GM18520 (cell line): Measurements from ENCODE around the gene ZNRD2.

ENCODE experiments used
- ATAC-seq: cut with Tn5 transposase; IDR thresholded peaks from one replicate; pipeline ENCODE4 v1.9.1; 2021; ENCODE audit not compliant: unreplicated experiment

ZNRD2 gene

DNA sequence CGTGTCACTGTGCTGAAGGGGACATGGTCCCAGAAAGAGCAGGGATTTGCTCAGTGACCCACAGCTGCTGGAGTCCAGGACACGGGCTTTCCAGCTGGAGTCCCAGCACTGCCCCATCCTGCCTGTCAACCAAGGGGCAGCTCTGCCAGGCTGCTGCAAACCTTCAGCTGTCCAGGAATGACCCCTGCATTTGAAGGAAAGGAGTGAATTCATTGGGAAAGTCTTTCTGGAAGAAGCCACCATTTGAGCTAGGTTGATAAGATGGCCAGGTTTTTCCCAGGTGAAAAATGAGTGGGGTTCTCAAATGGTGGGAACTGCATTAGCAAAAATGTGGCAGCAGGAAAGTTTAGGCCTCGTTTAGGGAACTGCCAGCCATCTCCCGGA, 16.0 kb downstream of the ZNRD2 start:
- no peak for ATAC-seq

GRCh38 chr11:65586676-65587075, 16.4 kb downstream of the ZNRD2 start:
- ATAC-seq = no peak

- peak; percentile 48 for ATAC-seq
These were observed 18.1 kb downstream of the ZNRD2 start for GRCh38 chr11:65588199-65589054.

DNA sequence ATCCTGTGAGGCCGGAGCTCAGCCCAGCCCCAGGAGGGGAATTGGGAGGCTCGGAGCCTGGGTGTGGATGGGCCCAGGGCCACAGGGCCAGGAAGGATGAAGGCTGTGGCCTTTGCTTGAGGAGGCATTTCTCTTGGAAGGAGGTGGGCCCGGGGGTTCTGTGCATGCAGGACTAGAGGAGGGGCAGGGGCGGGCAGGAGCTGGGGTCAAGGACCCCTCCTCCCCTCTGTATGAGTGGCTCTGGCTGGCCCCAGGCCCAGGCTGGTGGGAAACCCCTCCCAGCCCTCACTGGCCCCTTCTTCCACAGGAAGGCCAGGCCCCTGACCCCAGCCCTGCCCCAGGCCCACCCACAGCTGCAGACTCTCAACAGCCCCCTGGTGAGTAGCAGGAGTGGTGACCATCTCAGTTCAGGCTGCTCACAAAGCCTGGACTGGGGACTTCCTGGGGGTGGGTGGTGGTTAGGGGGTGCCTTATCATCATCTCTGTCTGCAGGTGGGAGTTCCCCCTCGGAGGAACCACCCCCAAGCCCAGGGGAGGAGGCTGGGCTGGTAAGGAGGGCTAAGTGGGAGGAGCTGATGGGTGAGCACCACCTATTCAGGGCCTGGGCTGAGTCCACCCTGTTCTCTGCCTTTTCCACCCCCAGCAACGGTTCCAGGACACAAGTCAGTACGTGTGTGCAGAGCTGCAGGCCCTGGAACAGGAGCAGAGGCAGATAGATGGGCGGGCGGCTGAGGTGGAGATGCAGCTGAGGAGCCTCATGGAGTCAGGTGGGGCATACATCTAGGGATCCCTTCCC, 19.4 kb downstream of the ZNRD2 start:
- no peak for ATAC-seq

DNA sequence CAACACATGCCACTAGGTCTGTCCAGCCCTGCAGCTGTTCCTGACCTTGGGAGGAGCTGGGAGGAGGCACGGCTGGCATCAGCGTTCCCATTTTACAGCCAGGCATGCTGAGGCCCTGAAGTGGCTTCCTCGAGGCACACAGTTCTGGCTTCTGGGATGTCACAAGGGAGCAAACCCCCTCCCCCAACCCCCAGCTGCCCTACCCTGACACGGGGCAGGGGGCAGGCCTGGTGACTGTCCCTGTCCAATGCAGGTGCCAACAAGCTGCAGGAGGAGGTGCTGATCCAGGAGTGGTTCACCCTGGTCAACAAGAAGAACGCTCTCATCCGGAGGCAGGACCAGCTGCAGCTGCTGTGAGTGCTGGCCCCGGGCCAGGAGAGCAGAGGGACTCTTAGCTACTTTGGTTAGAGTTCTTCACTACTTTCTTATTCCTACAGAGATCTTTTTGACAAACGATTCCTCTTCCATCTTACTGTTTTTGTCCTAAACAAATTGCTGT, 20.0 kb downstream of the ZNRD2 start:
- ATAC-seq = no peak

DNA sequence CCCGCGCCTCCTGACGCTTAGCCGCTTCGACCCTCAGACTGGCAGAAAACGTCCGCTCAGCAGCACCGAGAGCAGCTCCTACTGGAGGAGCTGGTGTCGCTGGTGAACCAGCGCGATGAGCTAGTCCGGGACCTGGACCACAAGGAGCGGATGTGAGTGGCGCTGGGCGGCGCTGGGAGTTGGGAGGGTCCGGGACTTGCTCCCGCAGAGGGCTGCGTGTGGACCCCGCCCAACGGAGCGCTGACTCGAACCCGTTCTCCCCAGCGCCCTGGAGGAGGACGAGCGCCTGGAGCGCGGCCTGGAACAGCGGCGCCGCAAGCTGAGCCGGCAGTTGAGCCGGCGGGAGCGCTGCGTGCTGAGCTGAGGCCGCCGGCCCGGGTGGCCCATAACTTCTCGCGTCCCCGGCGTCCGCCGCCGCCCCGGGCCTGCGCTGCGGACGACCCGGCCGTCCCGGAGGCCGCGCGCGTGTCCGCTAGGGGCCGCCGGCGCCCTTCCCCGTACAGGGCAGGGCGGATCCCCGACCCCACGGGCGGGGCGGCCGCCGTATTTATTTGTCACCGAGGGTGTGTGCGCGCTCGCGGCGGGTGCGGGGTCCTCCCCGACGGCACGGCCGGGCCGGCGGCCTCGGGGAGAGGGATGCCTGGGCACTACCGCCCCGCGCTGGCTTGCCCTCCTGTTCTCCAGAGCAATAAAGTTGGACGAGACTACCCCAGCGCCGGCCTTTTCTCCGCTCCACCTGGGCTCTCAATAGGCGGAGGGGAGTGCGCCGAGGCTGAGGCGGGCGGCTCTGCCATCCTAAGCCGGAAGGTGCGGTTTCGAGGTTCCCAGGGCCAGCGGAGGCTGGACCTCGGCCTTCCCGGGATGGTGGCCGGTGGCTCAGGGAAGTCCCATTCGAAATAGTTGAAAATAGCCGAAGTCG, 21.9 kb downstream of the ZNRD2 start:
- ATAC-seq = no peak

- ATAC-seq = no peak
These were observed 22.7 kb downstream of the ZNRD2 start for GRCh38 chr11:65592858-65593517.

- no peak for ATAC-seq
These were observed 23.5 kb downstream of the ZNRD2 start for GRCh38 chr11:65593518-65594414.

GRCh38 chr11:65595131-65595530, 24.9 kb downstream of the ZNRD2 start:
- no peak for ATAC-seq

DNA sequence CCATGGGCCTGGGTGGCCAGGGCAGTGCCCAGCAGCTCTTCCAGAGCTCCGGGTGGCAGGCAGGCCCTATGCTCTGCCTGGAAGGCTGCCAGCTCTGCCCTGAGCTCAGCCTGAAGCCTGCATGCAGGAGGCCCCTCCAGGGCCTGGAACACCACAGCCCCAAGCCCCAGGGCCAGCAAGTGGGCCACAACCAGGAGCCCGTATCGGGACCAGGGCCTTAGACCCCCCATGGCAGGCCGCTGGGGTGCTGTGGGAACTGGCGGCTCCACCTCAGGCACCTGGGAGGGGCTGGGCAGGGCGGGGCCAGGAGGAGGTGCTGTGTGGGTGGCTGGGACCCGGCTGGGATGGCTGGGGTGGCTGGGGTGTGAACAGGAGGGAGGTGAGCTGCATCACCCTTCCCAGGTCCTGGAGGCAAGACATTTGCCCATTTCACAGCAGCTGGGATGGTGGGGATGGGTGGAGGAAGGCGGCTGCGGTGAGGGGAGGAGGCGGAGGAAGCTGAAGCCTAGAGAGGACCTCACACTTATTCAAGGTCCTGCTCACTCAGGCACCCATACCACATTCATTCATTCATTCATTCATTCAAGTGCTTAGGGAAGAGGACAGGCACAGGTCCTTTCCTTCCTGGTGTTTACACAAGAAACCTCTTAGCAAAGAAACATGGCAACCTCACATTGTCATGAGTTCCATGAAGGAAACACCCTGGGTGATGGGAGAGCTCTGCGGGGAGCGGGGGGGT, 25.4 kb downstream of the ZNRD2 start, which contains the start of gene KCNK7:
Gene KCNK7 (minus strand): TSS at position 258 of the 739 bp plus-strand sequence. CDS start 28 bp downstream, at position 230.
- no peak for ATAC-seq

- ATAC-seq = no peak
These were observed 26.2 kb downstream of the ZNRD2 start for GRCh38 chr11:65596520-65596919.

DNA sequence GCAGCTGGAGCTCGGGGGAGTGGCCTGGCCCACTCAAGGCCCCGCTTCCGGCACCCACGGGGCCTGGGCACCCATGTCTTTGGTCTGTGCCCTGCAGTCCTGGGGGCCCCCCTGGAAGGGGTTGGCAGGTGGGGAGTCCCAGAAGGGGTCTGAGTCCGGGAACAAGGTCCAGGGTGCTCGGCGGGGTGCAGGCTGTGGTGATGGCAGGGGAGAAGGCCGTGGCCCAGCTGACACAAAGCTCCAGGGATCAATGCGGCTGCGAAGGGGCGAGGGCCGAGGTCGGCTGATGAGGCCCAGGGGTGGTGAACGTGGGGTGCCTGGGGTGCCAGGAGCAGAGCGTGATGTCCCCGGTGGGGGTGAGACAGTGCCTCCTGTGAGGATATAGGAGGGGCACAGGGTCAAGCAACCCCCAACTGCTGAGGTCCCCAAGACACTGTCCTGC, 28.0 kb downstream of the ZNRD2 start:
- no peak for ATAC-seq

DNA sequence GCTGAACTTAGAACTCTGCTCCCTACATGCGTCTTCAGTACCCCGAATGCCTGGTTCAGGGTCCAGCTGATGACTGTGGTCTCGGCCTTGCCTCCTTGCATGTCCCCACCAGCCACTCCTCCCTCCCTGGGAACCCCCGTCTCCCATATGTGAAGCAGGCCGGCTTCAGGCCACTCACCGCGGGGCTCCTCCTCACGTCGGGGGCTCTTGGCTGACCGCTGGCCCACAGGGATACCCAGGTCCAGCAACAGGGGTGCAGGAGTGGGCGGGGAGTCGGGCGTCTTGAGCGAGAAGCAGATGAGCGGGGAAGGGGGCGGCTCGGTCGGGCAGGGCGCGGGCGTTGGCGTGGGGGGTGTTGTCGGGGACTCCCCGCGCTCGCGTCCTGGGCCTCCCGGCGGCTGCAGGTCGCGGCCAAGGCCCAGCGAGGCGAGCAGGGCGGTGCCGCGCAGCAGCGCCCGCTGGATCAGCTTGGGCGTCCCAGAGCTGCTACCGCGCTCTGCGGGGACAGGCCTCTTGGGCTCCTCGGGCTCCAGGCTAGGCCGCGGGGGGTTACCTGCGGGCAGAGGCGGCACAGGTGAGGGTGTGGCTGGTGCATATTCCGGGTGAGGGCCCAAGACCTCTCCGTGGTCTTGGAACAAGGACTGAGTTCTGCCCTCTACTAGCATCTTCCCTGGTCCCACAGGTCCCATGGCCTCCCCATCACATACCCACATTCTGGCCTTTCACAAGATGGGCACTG, 29.1 kb downstream of the ZNRD2 start:
- ATAC-seq = no peak

GRCh38 chr11:65599955-65600246, 29.6 kb downstream of the ZNRD2 start:
- no peak for ATAC-seq

DNA sequence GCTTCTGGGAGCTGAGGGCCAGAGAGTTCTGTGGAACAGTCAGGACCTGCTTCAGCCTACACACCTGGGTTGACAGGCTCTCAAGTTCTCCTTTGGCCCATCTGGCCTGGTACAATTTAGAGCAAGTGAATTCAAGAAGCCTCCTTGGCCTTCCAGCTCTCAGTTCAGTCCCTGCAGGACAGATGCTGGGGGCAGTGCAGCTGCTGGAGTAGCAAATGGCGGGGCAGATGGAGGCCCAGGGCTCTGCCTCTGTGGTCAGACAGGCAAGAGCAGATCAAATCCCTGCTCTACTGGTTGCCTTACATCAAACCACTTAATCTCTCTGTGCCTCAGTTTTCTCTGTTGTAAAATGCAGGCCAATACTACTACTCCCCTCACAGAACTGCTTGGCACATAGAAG, 34.0 kb downstream of the ZNRD2 start:
- ATAC-seq = no peak

DNA sequence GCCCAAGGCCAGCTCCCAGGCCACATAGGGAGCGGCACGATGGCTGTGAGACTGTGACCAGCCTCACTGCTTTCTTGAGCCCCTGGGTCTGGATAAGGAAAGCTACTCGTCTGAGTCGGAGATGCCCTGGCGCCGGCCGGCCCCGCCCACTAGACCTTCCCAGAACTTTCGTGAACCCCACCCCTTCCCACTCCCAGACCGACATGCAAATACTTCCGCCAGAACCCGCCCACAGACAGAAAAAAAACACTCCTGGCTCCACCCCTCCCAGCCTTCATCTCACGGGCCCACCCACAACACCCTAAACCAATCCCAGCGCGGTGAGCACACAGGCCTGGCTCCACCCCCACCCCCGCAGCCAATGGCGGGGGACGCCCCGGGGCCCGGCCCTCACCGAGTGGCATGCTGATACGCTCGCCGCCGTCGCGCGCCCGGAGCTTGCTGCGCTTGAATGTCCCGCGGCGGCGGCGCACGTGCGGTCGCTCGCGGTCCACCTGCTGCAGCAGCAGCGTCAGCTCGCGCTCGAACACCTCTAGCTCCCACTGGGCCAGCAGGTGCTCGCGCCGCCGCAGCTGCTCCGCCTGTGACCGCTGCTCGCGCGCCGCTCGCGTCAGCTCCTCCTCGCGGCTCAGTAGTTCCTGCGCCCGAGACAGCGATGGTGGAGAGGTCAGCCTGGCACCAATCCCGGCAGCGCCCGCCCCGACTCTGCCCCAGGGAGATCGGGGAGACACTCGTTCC, 36.8 kb downstream of the ZNRD2 start:
- ATAC-seq = no peak
